Measurements from ENCODE around the gene TOPBP1. TPM values are rescaled to one million over a fixed set of nuclear protein-coding genes. Genes with fewer than 3 reads are reported as not detected.

The TOPBP1 gene
- total and polyA plus RNA-seq, 2 of the 8 experiments (the other 6 are each of a cell fraction or from before 2014, with no cell fraction given), result 19.7 to 35.9 TPM

DNA sequence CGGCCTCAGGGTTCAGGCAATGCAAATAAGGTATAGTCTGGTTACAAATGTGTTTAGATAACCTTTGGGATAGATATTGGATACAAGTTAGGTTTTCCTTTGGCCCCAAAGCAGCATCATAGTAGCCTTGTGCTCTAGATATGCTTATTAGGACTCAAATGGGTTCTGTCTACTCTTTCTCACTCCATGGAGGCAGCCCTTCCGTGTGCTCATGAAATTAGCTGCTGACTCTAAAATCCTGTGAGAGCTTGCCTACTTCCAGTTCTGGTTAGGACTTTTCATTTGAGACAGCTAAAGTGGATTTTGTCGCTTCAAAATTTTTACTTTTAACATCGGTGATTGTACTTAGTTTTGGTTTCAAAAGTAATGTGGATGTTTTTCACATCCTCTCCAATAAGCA is 86.7 kb downstream of the TOPBP1 start:
- Histone ChIP-seq H4K91ac (replicated peaks; ENCODE audit: insufficient read length, low read length) (no peak overlapping the region), H4K8ac (ENCODE audit: extremely low read depth, insufficient read depth, low read length) (no peak overlapping the region), H2BK120ac (replicated peaks; ENCODE audit: low read depth, low read length) (no peak overlapping the region), H3K27me3 (replicated peaks in 1 of 4; ENCODE audit: control insufficient read depth in 3 of 4, extremely low read depth in 1 of 4, insufficient read depth in 3 of 4, low read length in 3 of 4) (no peaks in the 10 kb centered on the region), H2BK12ac (ENCODE audit: low read depth, low read length) (no peak overlapping the region), H3K14ac (ENCODE audit: insufficient read length) (no peak overlapping the region), H3K4ac (replicated peaks; ENCODE audit: insufficient read length, low read depth, low read length) (no peak overlapping the region), H2BK15ac (ENCODE audit: low read length) (no peak overlapping the region), H3K4me1 (replicated peaks in 1 of 4; ENCODE audit: control insufficient read depth in 3 of 4, insufficient read depth in 4 of 4, low read length in 3 of 4) (peaks cover 0 to 5% (median 2%) of the 10 kb centered on the region in 4 experiments; a peak in 4 of 7 replicates), H3K23ac (ENCODE audit: insufficient read length) (no peak overlapping the region), H3K4me2 (ENCODE audit: insufficient read depth in 1 of 2, low read depth in 2 of 2, low read length in 2 of 2) (peak overlapping the region; percentile 72 to 79), H3K4me3 (ENCODE audit: extremely low read depth in 1 of 4, insufficient read depth in 2 of 4, low read depth in 3 of 4, low read length in 4 of 4) (peak overlapping the region; percentile 77 to 89 (median 86)), H3K56ac (replicated peaks; ENCODE audit: insufficient read length, low read depth, low read length) (no peak overlapping the region), H3K27ac (ENCODE audit: low read depth, low read length) (no peak overlapping the region), H3K18ac (ENCODE audit: extremely low read depth, low read length) (no peak overlapping the region), H3K9ac (replicated peaks in 1 of 4; ENCODE audit: extremely low read depth in 1 of 4, low read depth in 3 of 4, low read length in 3 of 4) (peak overlapping the region; percentile 42 to 97 (median 88); a peak in 6 of 7 replicates), H2AFZ (ENCODE audit: low read length) (no peak overlapping the region), H3K9me3 (ENCODE audit: insufficient read depth in 2 of 2, low read depth in 1 of 2, low read length in 1 of 2) (no peaks in the 10 kb centered on the region), H4K20me1 (replicated peaks in 1 of 2; ENCODE audit: control insufficient read depth in 1 of 2, insufficient read depth in 2 of 2, low read length in 2 of 2) (peaks cover 2 to 12% of the 10 kb centered on the region in 2 experiments), H2AK5ac (ENCODE audit: low read depth, low read length) (no peak overlapping the region), H3K79me1 (ENCODE audit: low read depth, low read length) (no peaks in the 10 kb centered on the region; the same call in 1 of the 2 replicates), H2BK20ac (ENCODE audit: low read length) (no peak overlapping the region), H2BK5ac (ENCODE audit: low read depth, low read length) (no peak overlapping the region), H3K23me2 (ENCODE audit: low read depth, low read length) (0 out of 2 replicates have a peak, but pooled peaks cover 5% of the 10 kb centered on the region), H3K79me2 (ENCODE audit: control insufficient read depth in 1 of 2, insufficient read depth in 2 of 2, low read length in 2 of 2) (peaks cover 24 to 55% of the 10 kb centered on the region in 2 experiments), H3K36me3 (ENCODE audit: control insufficient read depth in 2 of 4, insufficient read depth in 4 of 4, low read length in 3 of 4) (peaks cover 9 to 47% (median 30%) of the 10 kb centered on the region in 4 experiments; a peak in 6 of 8 replicates), H4K5ac (ENCODE audit: insufficient read length, low read depth, low read length) (no peak overlapping the region)
- ChIA-PET POLR2A (ENCODE audit: partially characterized antibody) (interaction anchor here (0.7 to 3.5 kb wide), 11 partner anchors 10 to 118 kb away, joined by 3 to 13 read pairs (median 4); no protein-coding TSS in a partner anchor), CTCF (ENCODE audit: partially characterized antibody) (interaction anchor here (0.9 to 1.3 kb wide), 5 partner anchors 67 to 854 kb away, joined by 3 to 5 read pairs (median 5); no protein-coding TSS in a partner anchor)
- WGBS, 2 experiments (ENCODE audit: extremely low coverage in 1 of 2, insufficient coverage in 1 of 2, insufficient read length in 1 of 2, insufficient replicate concordance in 2 of 2, low coverage in 1 of 2, low lambda C conversion rate in 2 of 2, missing lambda C conversion rate in 1 of 2), result 59% methylated on average over 4 of the region's 4 CpGs; no CpG with 5 or more reads in 1 of the 2 experiments
- DNase-seq (ENCODE audit: low read depth in 1 of 2, low spot score in 2 of 2), result no peak
- FAIRE-seq, result no peak
- TF ChIP-seq MAFK (IDR thresholded peaks at IDR 0.05; ENCODE audit: low read depth, low read length) (no peak), JUN (IDR thresholded peaks at IDR 0.05; ENCODE audit: low read depth, low read length) (no peak)

Measured in H1 (cell line).